WTC11 (cell line): ENCODE data around the gene NLGN4X.

ENCODE experiments used
- ETV6 ChIP-seq: sonication (generic); formaldehyde crosslinking; IDR thresholded peaks from 2 replicates; pipeline ENCODE4 v1.8.1; 2022; ENCODE audit warnings: mild to moderate bottlenecking, missing genetic modification reagents
- FOXJ3 ChIP-seq: sonication (generic); formaldehyde crosslinking; IDR thresholded peaks from 2 replicates; pipeline ENCODE4 v1.9.0; 2021; ENCODE audit warnings: missing genetic modification reagents, mild to moderate bottlenecking, borderline replicate concordance
- ZNF219 ChIP-seq: sonication (generic); formaldehyde crosslinking; IDR thresholded peaks from 2 replicates; pipeline ENCODE4 v1.8.0; 2023; ENCODE audit warnings: missing genetic modification reagents, mild to moderate bottlenecking, borderline replicate concordance
- ZNF232 ChIP-seq: sonication (generic); formaldehyde crosslinking; IDR thresholded peaks from 2 replicates; pipeline ENCODE4 v1.8.0; 2022; ENCODE audit warnings: mild to moderate bottlenecking, missing genetic modification reagents
- TF ChIP-seq, protein P1 (sequence below): fragments of 200-600 bp; IDR thresholded peaks from 2 replicates; pipeline ENCODE4 v1.8.0; 2022; ENCODE audit warnings: antibody characterized with exemption
- TF ChIP-seq, protein P2 (sequence below): sonication (generic); formaldehyde crosslinking; IDR thresholded peaks from 2 replicates; pipeline ENCODE4 v1.8.1; 2022; ENCODE audit warnings: low read depth, missing genetic modification reagents, borderline replicate concordance
- TF ChIP-seq, protein P3 (sequence below): sonication (generic); formaldehyde crosslinking; IDR thresholded peaks from 2 replicates; pipeline ENCODE4 v1.8.0; 2023; ENCODE audit warnings: missing genetic modification reagents
- TF ChIP-seq, protein P4 (sequence below): sonication (generic); formaldehyde crosslinking; IDR thresholded peaks from 2 replicates; pipeline ENCODE4 v1.8.0; 2022; ENCODE audit warnings: mild to moderate bottlenecking, missing genetic modification reagents
- TF ChIP-seq, protein P5 (sequence below): sonication (generic); formaldehyde crosslinking; IDR thresholded peaks from 2 replicates; pipeline ENCODE4 v1.8.1; 2022; ENCODE audit warnings: mild to moderate bottlenecking, moderate library complexity, missing genetic modification reagents
- TF ChIP-seq, protein P6 (sequence below): sonication (generic); formaldehyde crosslinking; IDR thresholded peaks from 2 replicates; pipeline ENCODE4 v1.8.0; 2023; ENCODE audit warnings: mild to moderate bottlenecking, missing genetic modification reagents

DNA sequence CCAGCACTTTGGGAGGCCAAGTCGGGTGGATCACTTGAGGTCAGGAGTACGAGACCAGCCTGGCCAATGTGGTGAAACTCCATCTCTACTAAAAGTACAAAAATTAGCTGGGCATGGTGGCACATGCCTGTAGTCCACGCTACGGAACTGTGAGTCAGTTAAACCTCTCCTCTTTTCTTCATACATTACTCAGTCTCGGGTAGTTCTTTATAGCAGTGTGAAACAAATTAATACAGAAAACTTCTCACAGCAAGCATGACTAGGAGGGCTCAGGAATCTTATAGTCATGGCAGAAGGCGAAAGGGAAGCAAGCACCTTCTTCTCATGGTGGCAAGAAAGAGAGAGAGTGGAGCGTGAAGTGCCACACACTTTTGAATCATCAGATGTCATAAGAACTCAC lies 358.9 kb downstream of the NLGN4X start:
- TF ChIP-seq, protein P1, sequence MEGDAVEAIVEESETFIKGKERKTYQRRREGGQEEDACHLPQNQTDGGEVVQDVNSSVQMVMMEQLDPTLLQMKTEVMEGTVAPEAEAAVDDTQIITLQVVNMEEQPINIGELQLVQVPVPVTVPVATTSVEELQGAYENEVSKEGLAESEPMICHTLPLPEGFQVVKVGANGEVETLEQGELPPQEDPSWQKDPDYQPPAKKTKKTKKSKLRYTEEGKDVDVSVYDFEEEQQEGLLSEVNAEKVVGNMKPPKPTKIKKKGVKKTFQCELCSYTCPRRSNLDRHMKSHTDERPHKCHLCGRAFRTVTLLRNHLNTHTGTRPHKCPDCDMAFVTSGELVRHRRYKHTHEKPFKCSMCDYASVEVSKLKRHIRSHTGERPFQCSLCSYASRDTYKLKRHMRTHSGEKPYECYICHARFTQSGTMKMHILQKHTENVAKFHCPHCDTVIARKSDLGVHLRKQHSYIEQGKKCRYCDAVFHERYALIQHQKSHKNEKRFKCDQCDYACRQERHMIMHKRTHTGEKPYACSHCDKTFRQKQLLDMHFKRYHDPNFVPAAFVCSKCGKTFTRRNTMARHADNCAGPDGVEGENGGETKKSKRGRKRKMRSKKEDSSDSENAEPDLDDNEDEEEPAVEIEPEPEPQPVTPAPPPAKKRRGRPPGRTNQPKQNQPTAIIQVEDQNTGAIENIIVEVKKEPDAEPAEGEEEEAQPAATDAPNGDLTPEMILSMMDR: no peak
- TF ChIP-seq, protein P2, sequence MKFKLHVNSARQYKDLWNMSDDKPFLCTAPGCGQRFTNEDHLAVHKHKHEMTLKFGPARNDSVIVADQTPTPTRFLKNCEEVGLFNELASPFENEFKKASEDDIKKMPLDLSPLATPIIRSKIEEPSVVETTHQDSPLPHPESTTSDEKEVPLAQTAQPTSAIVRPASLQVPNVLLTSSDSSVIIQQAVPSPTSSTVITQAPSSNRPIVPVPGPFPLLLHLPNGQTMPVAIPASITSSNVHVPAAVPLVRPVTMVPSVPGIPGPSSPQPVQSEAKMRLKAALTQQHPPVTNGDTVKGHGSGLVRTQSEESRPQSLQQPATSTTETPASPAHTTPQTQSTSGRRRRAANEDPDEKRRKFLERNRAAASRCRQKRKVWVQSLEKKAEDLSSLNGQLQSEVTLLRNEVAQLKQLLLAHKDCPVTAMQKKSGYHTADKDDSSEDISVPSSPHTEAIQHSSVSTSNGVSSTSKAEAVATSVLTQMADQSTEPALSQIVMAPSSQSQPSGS (CRISPR knock-in tag): no peak
- TF ChIP-seq, protein P3, sequence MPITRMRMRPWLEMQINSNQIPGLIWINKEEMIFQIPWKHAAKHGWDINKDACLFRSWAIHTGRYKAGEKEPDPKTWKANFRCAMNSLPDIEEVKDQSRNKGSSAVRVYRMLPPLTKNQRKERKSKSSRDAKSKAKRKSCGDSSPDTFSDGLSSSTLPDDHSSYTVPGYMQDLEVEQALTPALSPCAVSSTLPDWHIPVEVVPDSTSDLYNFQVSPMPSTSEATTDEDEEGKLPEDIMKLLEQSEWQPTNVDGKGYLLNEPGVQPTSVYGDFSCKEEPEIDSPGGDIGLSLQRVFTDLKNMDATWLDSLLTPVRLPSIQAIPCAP (CRISPR knock-in tag): no peak
- TF ChIP-seq ZNF219 (no peak), FOXJ3 (CRISPR knock-in tag) (no peak), ETV6 (CRISPR knock-in tag) (no peak), ZNF232 (no peak)
- TF ChIP-seq, protein P4, sequence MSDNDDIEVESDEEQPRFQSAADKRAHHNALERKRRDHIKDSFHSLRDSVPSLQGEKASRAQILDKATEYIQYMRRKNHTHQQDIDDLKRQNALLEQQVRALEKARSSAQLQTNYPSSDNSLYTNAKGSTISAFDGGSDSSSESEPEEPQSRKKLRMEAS (CRISPR knock-in tag): no peak
- TF ChIP-seq, protein P5, sequence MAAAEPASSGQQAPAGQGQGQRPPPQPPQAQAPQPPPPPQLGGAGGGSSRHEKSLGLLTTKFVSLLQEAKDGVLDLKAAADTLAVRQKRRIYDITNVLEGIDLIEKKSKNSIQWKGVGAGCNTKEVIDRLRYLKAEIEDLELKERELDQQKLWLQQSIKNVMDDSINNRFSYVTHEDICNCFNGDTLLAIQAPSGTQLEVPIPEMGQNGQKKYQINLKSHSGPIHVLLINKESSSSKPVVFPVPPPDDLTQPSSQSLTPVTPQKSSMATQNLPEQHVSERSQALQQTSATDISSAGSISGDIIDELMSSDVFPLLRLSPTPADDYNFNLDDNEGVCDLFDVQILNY (CRISPR knock-in tag): no peak
- TF ChIP-seq, protein P6, sequence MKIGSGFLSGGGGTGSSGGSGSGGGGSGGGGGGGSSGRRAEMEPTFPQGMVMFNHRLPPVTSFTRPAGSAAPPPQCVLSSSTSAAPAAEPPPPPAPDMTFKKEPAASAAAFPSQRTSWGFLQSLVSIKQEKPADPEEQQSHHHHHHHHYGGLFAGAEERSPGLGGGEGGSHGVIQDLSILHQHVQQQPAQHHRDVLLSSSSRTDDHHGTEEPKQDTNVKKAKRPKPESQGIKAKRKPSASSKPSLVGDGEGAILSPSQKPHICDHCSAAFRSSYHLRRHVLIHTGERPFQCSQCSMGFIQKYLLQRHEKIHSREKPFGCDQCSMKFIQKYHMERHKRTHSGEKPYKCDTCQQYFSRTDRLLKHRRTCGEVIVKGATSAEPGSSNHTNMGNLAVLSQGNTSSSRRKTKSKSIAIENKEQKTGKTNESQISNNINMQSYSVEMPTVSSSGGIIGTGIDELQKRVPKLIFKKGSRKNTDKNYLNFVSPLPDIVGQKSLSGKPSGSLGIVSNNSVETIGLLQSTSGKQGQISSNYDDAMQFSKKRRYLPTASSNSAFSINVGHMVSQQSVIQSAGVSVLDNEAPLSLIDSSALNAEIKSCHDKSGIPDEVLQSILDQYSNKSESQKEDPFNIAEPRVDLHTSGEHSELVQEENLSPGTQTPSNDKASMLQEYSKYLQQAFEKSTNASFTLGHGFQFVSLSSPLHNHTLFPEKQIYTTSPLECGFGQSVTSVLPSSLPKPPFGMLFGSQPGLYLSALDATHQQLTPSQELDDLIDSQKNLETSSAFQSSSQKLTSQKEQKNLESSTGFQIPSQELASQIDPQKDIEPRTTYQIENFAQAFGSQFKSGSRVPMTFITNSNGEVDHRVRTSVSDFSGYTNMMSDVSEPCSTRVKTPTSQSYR (CRISPR knock-in tag): no peak
